ENCODE measurements around the gene EEPD1.

EEPD1 gene

GRCh38 chr7:36132012-36132411 lies 21.0 kb upstream of the EEPD1 start:
- H3K4me1 Mint-ChIP-seq: peaks cover 29% of the 10 kb centered on the region
- no peaks in the 10 kb centered on the region for H3K36me3 Mint-ChIP-seq (ENCODE audit: low read depth)
- DNase-seq: no peak
- no peak overlapping the region for H3K27ac Mint-ChIP-seq
- no peak overlapping the region for H3K4me3 Mint-ChIP-seq
- peaks cover 3% of the 10 kb centered on the region for H3K9me3 Mint-ChIP-seq
- peaks cover 7% of the 10 kb centered on the region for H3K27me3 Mint-ChIP-seq (ENCODE audit: low read depth, poor library complexity)
- no peak for TF ChIP-seq CTCF (IDR thresholded peaks at IDR 0.05)

- H3K36me3 Mint-ChIP-seq (ENCODE audit: low read depth): no peaks in the 10 kb centered on the region
- peaks cover 7% of the 10 kb centered on the region for H3K27me3 Mint-ChIP-seq (ENCODE audit: low read depth, poor library complexity)
Observed at GRCh38 chr7:36135700-36136099, 17.4 kb upstream of the EEPD1 start.

GRCh38 chr7:36137258-36137657 lies 15.8 kb upstream of the EEPD1 start:
- H3K4me3 Mint-ChIP-seq: no peak overlapping the region
- no peak for TF ChIP-seq CTCF (IDR thresholded peaks at IDR 0.05)
- H3K27ac Mint-ChIP-seq: no peak overlapping the region
- no peak for DNase-seq
- H3K36me3 Mint-ChIP-seq (ENCODE audit: low read depth): no peaks in the 10 kb centered on the region
- H3K27me3 Mint-ChIP-seq (ENCODE audit: low read depth, poor library complexity): peaks cover 10% of the 10 kb centered on the region
- no peaks in the 10 kb centered on the region for H3K4me1 Mint-ChIP-seq
- H3K9me3 Mint-ChIP-seq: peaks cover 3% of the 10 kb centered on the region

More at GRCh38 chr7:36135700-36136099, 17.4 kb upstream of the EEPD1 start:
- H3K27ac Mint-ChIP-seq: no peak overlapping the region
- no peak for TF ChIP-seq CTCF (IDR thresholded peaks at IDR 0.05)
- H3K9me3 Mint-ChIP-seq: peaks cover 3% of the 10 kb centered on the region
- no peak overlapping the region for H3K4me3 Mint-ChIP-seq
- DNase-seq: no peak
- peaks cover 15% of the 10 kb centered on the region for H3K4me1 Mint-ChIP-seq

- TF ChIP-seq CTCF (IDR thresholded peaks at IDR 0.05): no peak
- Mint-ChIP-seq H3K27ac (no peak overlapping the region), H3K4me3 (no peak overlapping the region), H3K4me1 (no peaks in the 10 kb centered on the region), H3K36me3 (ENCODE audit: low read depth) (no peaks in the 10 kb centered on the region), H3K27me3 (ENCODE audit: low read depth, poor library complexity) (peaks cover 10% of the 10 kb centered on the region), H3K9me3 (peaks cover 3% of the 10 kb centered on the region)
- no peak for DNase-seq
Observed at GRCh38 chr7:36137754-36138153, 15.3 kb upstream of the EEPD1 start.

- no peak for TF ChIP-seq CTCF (IDR thresholded peaks at IDR 0.05)
- peaks cover 10% of the 10 kb centered on the region for H3K27me3 Mint-ChIP-seq (ENCODE audit: low read depth, poor library complexity)
- no peaks in the 10 kb centered on the region for H3K36me3 Mint-ChIP-seq (ENCODE audit: low read depth)
- H3K9me3 Mint-ChIP-seq: peaks cover 3% of the 10 kb centered on the region
- no peaks in the 10 kb centered on the region for H3K4me1 Mint-ChIP-seq
- no peak overlapping the region for H3K27ac Mint-ChIP-seq
- H3K4me3 Mint-ChIP-seq: no peak overlapping the region
- no peak for DNase-seq
Observed at GRCh38 chr7:36138209-36138608, 14.8 kb upstream of the EEPD1 start.

- H3K36me3 Mint-ChIP-seq (ENCODE audit: low read depth): no peaks in the 10 kb centered on the region
- DNase-seq: no peak
- no peak overlapping the region for H3K4me3 Mint-ChIP-seq
- H3K4me1 Mint-ChIP-seq: no peaks in the 10 kb centered on the region
- TF ChIP-seq CTCF (IDR thresholded peaks at IDR 0.05): no peak
- H3K27ac Mint-ChIP-seq: no peak overlapping the region
- H3K9me3 Mint-ChIP-seq: no peaks in the 10 kb centered on the region
- peaks cover 9% of the 10 kb centered on the region for H3K27me3 Mint-ChIP-seq (ENCODE audit: low read depth, poor library complexity)
Observed at GRCh38 chr7:36141351-36141750, 11.7 kb upstream of the EEPD1 start.
